ENCODE results near the gene TOP3A.

The TOP3A gene

DNA sequence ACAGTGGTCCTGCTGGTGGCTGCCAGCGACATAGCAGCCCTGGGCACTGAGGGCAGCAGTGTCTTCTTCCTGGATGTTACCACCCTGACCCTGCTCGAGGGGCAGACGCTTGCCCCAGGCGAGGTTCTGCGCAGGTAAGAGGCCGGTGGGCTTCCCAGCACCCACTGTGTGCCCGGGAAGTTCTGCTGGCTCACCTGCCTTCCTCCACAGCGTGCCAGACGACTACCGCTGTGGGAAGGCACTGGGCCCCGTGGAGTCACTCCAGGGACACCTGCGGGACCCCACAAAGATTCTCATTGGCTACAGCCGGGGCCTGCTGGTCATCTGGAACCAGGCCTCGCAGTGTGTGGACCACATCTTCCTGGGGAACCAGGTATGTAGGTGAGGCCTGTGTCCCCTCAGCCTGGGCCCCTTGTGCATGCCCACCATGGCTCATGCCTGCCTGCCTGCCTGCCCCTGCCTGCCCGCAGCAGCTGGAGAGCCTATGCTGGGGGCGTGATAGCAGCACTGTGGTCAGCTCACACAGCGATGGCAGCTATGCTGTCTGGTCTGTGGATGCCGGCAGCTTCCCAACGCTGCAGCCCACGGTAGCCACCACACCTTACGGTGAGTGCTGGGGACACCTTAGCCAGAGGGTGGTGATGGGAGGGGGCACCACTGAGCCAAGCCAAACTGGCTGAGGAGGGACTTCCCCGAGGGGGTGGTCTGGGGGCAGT is 80.8 kb downstream of the TOP3A start:
- no peak for DNase-seq (ENCODE audit: low read depth in 1 of 2, low spot score in 1 of 2)

DNA sequence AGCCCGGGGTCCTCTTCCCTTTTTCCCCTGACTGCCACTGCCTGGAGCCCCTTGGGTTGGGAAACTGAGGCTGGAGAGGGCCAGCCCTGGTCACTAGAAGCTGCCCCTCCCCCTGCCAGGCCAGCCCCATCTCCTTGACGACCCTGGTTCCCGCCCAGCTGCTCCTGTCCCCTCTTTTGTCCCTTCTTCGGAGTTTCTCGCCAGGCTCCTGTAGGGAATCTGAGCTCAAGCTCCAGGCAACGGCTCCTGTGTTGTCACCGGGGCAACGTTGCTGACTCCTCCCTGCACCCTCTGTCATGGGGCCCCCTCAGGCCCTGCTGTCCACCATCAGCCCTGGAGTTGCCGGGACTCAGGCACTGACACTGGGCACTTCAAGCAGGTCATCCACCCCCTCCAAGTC is 83.6 kb downstream of the TOP3A start:
- no peak for DNase-seq (ENCODE audit: low read depth in 1 of 2, low spot score in 1 of 2)

DNA sequence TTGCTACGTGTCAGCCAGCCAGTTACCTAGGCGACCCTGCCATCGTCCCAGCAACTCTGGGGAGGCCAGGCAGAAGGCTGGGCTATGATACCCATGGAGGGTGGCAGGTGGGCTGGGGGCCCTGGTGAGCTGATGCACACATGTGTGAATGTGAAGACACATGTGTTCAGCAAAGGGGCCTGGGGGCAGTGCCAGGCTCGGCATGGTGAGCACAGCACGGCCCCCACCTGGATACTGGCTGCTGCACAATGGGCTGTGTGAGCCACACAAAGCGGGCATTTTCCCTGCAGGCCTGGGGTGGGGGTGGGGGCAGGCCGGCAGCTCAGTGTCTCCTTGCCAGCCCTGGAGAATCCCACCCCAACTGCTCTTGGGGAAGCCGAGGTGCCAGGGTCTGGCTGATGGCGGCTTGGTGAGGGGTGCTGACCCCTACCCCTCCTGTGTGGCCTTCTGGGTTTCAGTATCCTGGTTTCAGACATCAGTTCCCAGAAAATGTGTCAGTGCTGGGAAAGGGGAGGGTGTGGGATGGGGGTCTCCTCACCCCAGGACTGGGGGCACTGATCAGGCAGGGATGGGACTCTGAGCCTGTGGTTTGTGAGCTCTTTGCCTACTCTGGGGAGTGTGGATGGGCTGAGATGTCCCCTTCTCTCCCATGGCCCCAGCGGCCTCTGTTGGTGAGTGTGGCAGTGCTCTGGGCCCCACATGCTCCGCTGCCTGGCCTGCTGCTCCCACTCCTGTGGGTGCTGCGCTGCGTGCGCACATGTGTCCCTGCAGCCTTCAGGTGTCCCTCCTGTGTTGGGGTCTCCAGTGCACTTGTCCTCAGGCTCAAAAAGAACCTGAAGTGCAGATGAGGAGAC is 84.3 kb downstream of the TOP3A start:
- no peak for DNase-seq (ENCODE audit: low read depth in 1 of 2, low spot score in 1 of 2)

GRCh38 chr17:18229771-18230170 is 85.0 kb downstream of the TOP3A start:
- DNase-seq (ENCODE audit: low read depth in 1 of 2, low spot score in 1 of 2) = no peak

GRCh38 chr17:18229254-18229653 is 85.5 kb downstream of the TOP3A start:
- DNase-seq (ENCODE audit: low read depth in 1 of 2, low spot score in 1 of 2) = no peak

DNA sequence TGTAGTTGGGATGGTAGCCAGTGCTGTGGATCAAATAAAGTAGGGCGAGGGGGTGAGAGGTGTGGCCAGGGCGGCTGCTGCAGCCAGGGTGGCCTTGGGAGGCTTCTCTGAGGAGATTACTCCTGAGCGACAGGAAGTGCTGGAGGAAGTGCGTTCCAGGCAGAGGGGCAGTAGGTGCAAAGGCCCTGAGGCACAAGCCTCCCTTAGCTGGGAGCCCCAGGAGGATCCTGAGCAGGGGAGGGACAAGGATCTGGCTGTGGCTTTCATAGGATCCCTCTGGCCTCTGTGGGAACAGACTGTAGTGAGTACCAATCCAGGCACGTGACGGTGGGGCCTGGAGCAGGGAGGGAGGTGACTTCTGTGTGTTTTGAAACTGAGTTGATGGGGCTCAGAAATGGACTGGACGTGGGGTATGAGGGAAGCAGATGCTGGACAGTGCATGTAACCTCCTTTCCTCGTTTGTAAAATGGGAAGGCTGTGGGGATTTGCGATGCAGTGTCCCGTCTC is 86.6 kb downstream of the TOP3A start:
- no peak for DNase-seq (ENCODE audit: low read depth in 1 of 2, low spot score in 1 of 2)

- DNase-seq (ENCODE audit: low read depth in 1 of 2, low spot score in 1 of 2) = no peak
Measured at GRCh38 chr17:18227635-18228034, 87.2 kb downstream of the TOP3A start.

GRCh38 chr17:18226284-18226945 is 88.4 kb downstream of the TOP3A start:
- DNase-seq (ENCODE audit: low read depth in 1 of 2, low spot score in 1 of 2) = no peak

DNA sequence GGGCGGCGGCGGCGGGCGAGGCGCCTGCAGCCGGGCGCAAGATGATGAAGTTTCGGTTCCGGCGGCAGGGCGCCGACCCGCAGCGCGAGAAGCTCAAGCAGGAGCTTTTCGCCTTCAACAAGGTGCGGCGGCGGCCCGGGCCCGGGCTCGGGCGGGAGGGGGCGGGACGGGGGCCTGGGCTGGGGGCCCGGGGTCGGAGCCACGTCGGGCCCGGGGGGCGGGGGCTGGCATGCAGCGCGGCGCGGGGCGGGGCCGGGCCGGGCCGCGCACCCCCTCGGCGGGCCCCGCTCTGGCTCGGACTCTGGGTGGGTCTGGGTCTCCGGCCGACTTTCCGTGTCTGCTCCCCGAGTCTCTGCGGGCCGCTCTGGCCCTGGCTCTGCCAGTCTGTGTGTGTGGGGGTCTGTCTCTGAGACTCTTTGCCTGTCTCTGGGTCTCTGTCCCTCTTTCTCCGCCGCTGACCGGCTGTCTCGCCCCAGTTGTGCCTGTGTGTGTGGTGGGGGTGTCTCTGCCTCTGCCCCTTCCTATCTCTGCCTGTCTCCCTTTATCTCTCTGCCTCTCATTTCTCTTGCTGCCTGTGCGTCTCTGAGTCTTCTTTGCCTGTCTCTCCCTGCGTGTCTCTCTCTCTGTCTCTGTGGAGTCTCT is 89.0 kb downstream of the TOP3A start:
- no peak for DNase-seq (ENCODE audit: low read depth in 1 of 2, low spot score in 1 of 2)

- DNase-seq (ENCODE audit: low read depth in 1 of 2, low spot score in 1 of 2) = peak; percentile 88 to 93
Measured at GRCh38 chr17:18225121-18225641, 89.6 kb downstream of the TOP3A start, which contains the start of gene LLGL1. LLGL1 (plus strand) TSS chr17:18225635; CDS start chr17:18225683, 48 bp downstream.

GRCh38 chr17:18224387-18225120 is 90.2 kb downstream of the TOP3A start:
- no peak for DNase-seq (ENCODE audit: low read depth in 1 of 2, low spot score in 1 of 2)

DNA sequence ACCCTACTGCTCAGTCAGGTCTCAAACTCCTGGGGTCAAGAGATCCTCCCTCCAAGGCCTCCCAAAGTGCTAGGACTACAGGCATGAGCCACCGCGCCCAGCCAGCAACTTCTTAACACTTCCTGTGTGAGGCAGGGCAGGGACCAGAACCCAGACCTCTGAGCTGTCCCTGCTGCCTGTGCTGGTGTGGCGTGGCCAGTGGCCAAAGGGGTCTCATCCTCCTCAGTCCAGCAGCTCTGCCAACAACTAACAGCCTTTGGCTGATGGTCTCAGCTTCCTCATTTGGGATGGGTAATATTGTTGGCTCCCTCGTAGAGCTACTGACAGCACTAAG is 90.8 kb downstream of the TOP3A start:
- DNase-seq (ENCODE audit: low read depth in 1 of 2, low spot score in 1 of 2) = no peak

All from activated CD4-positive, alpha-beta T cell treated with anti-CD3 and anti-CD28 coated beads, Interleukin-2, amount 50 U/mL, for 24 hours (primary cell).